PFSK-1 (cell line): ENCODE data around the gene NCAPH2.

ENCODE experiments used
- FOXP2 ChIP-seq: optimal IDR thresholded peaks from 2 replicates; pipeline ENCODE3; 2011; ENCODE audit warnings: borderline replicate concordance, control low read depth, inconsistent platforms; ENCODE audit not compliant: insufficient read depth; ENCODE audit errors: extremely low read length, extremely low read depth
- POLR2AphosphoS5 ChIP-seq: IDR thresholded peaks from 2 replicates; pipeline ENCODE4 v1.6.1; 2012; ENCODE audit warnings: low read depth, mild to moderate bottlenecking, control low read depth, low read length, moderate library complexity
- SIN3A ChIP-seq: IDR thresholded peaks from 2 replicates; pipeline ENCODE4 v1.6.1; 2012; ENCODE audit warnings: mild to moderate bottlenecking, low read length, moderate library complexity, borderline replicate concordance; ENCODE audit not compliant: insufficient read depth
- TAF1 ChIP-seq: IDR thresholded peaks from 2 replicates; pipeline ENCODE4 v1.6.1; 2012; ENCODE audit warnings: low read length, control low read depth, borderline replicate concordance; ENCODE audit not compliant: insufficient read depth
- TF ChIP-seq, protein P1 (sequence below), 2 experiments: IDR thresholded peaks; 2 replicates each; pipeline versions ENCODE4 v1.6.1 to v1.8.0; 2011 to 2012; ENCODE audit warnings: low read depth in 2 of 2, low read length in 2 of 2, control low read depth in 1 of 2, inconsistent platforms in 1 of 2, mild to moderate bottlenecking in 1 of 2, moderate library complexity in 1 of 2; ENCODE audit not compliant: insufficient read depth in 1 of 2

NCAPH2 gene

DNA sequence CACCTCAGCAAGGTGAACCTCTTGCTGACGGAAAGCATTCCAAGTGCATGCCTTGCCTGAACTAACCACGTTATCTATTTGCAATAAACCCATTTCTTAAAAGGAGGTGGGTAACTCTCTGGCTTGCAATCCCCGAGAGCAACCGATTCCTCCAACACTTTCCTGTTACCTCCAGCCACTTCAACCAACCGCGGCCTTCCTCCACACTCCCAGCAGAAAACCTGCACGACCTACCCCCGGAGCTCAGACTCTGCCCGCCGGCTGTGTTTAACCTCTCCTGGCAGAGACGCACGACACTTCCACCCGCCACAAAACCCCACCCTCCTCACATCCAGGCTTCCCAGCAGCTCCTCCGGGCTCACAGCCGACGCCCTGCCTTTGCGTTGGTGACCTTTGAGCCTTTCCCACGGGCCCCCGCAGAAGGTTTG, 16.7 kb downstream of the NCAPH2 start:
- TF ChIP-seq POLR2AphosphoS5 (no peak), SIN3A (no peak), FOXP2 (no peak), TAF1 (no peak)
- TF ChIP-seq, protein P1, sequence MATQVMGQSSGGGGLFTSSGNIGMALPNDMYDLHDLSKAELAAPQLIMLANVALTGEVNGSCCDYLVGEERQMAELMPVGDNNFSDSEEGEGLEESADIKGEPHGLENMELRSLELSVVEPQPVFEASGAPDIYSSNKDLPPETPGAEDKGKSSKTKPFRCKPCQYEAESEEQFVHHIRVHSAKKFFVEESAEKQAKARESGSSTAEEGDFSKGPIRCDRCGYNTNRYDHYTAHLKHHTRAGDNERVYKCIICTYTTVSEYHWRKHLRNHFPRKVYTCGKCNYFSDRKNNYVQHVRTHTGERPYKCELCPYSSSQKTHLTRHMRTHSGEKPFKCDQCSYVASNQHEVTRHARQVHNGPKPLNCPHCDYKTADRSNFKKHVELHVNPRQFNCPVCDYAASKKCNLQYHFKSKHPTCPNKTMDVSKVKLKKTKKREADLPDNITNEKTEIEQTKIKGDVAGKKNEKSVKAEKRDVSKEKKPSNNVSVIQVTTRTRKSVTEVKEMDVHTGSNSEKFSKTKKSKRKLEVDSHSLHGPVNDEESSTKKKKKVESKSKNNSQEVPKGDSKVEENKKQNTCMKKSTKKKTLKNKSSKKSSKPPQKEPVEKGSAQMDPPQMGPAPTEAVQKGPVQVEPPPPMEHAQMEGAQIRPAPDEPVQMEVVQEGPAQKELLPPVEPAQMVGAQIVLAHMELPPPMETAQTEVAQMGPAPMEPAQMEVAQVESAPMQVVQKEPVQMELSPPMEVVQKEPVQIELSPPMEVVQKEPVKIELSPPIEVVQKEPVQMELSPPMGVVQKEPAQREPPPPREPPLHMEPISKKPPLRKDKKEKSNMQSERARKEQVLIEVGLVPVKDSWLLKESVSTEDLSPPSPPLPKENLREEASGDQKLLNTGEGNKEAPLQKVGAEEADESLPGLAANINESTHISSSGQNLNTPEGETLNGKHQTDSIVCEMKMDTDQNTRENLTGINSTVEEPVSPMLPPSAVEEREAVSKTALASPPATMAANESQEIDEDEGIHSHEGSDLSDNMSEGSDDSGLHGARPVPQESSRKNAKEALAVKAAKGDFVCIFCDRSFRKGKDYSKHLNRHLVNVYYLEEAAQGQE (IDR thresholded peaks at IDR 0.05; ENCODE audit: insufficient read depth in 1 of 2, low read depth in 2 of 2, low read length in 2 of 2), result no peak

GRCh38 chr22:50525104-50525857, 17.3 kb downstream of the NCAPH2 start, which contains the start of gene SCO2:
SCO2 (minus strand) TSS chr22:50525598; CDS start chr22:50524411, 1,187 bp downstream.
- TF ChIP-seq, protein P1 (IDR thresholded peaks at IDR 0.05; ENCODE audit: insufficient read depth in 1 of 2, low read depth in 2 of 2, low read length in 2 of 2), result no peak
- TF ChIP-seq POLR2AphosphoS5 (peak; percentile 73), TAF1 (peak; percentile 85; the same call in 1 of the 2 replicates), SIN3A (peak; percentile 13; the same call in 1 of the 2 replicates), FOXP2 (no peak)

DNA sequence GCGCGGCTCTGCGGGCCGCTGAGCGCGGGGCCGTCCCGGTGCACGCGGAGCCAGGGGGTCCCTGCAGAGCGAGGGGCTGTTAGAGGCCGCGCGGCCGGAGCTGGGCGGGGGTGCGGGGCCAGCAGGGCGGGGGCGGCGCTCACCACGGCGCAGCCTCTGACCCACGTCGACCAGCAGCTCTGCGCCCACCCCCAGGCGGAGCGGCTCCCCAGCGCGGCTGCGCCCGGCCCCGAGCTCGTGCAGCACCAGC, 17.8 kb downstream of the NCAPH2 start:
- TF ChIP-seq SIN3A, result no peak
- TF ChIP-seq, protein P1 (IDR thresholded peaks at IDR 0.05; ENCODE audit: insufficient read depth in 1 of 2, low read depth in 2 of 2, low read length in 2 of 2), result 0 out of 4 replicates have a peak, but pooled peaks of 1 of the 2 experiments have one; percentile 9

DNA sequence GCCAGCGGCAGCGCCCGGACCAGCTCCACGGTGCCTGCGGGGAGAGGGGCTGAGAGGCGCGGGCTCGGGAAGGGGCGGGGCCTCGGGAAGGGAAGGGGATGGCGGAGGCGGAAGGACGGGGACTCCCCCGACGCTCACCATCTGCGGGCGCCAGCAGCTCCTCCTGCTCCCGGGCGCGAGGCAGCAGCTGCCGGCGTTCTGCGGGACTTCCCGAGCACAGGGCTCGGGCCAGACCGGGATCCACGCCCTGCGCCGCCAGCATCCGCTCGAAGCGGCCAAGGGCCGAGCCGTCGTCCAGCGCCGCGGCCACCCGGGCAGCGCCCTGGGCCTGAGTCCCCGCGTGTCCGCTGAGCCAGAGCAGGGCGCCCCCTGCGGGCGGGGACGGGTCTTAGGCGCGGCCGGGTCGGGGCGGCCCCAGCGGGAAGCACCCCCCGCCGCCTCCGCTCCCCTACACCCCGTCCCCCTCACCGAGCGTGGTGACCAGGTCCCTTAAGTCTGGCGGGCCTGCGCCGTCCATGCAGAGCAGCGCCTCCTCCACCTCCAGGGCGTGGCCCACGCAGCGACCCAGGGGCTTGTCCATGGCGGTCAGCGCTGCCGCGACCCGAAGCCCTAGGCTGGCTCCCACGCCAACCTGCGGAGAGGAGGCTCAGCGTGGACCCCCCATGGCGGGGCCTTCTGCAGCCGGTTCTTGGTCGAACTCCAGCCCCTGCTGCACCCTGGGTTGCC, 18.2 kb downstream of the NCAPH2 start:
- no peak for TF ChIP-seq POLR2AphosphoS5
- TF ChIP-seq FOXP2, result no peak
- TF ChIP-seq SIN3A, result no peak
- TF ChIP-seq, protein P1 (IDR thresholded peaks at IDR 0.05; ENCODE audit: insufficient read depth in 1 of 2, low read depth in 2 of 2, low read length in 2 of 2), result 0 out of 4 replicates have a peak, but pooled peaks of 1 of the 2 experiments have one; percentile 2
